Measurements from ENCODE around the gene PRG2. TPM values are rescaled to one million over a fixed set of nuclear protein-coding genes. Genes with fewer than 3 reads are reported as not detected.

Gene PRG2
- total RNA-seq, 1 experiment from 2014 or later, result not detected

GRCh38 chr11:57425565-57426438 lies 35.4 kb upstream of the PRG2 start:
- H3K27me3 ChIP-seq, result no peaks in the 10 kb centered on the region
- no peak for DNase-seq
- no peaks in the 10 kb centered on the region for H3K9me3 ChIP-seq (replicated peaks)
- peak overlapping the region; percentile 37 for H3K27ac ChIP-seq
- H3K4me3 ChIP-seq, result no peak overlapping the region
- no peaks in the 10 kb centered on the region for H3K36me3 ChIP-seq
- H3K4me1 ChIP-seq, result peaks cover 9% of the 10 kb centered on the region

- peak overlapping the region; percentile 37 for H3K27ac ChIP-seq
- H3K4me1 ChIP-seq, result peaks cover 9% of the 10 kb centered on the region
- no peaks in the 10 kb centered on the region for H3K27me3 ChIP-seq
- no peaks in the 10 kb centered on the region for H3K36me3 ChIP-seq
- no peaks in the 10 kb centered on the region for H3K9me3 ChIP-seq (replicated peaks)
- peak; percentile 85 to 87 for DNase-seq
- H3K4me3 ChIP-seq, result no peak overlapping the region
These were observed 34.5 kb upstream of the PRG2 start for GRCh38 chr11:57424792-57425564.

- Histone ChIP-seq H3K9me3 (replicated peaks) (no peaks in the 10 kb centered on the region), H3K4me1 (peaks cover 9% of the 10 kb centered on the region), H3K4me3 (no peak overlapping the region), H3K27ac (no peak overlapping the region; the same call in 1 of the 2 replicates), H3K36me3 (no peaks in the 10 kb centered on the region), H3K27me3 (0 out of 2 replicates have a peak, but pooled peaks cover 2% of the 10 kb centered on the region)
- DNase-seq, result no peak
These were observed 33.8 kb upstream of the PRG2 start for GRCh38 chr11:57424137-57424791.

- H3K4me1 ChIP-seq, result peaks cover 9% of the 10 kb centered on the region
- H3K9me3 ChIP-seq (replicated peaks), result no peaks in the 10 kb centered on the region
- no peaks in the 10 kb centered on the region for H3K36me3 ChIP-seq
- no peak overlapping the region for H3K4me3 ChIP-seq
- 0 out of 2 replicates have a peak, but pooled peaks cover 3% of the 10 kb centered on the region for H3K27me3 ChIP-seq
- no peak overlapping the region for H3K27ac ChIP-seq
- DNase-seq, result no peak
These were observed 32.2 kb upstream of the PRG2 start for GRCh38 chr11:57422669-57423068.

GRCh38 chr11:57421805-57422204 lies 31.4 kb upstream of the PRG2 start:
- H3K9me3 ChIP-seq (replicated peaks), result no peaks in the 10 kb centered on the region
- no peaks in the 10 kb centered on the region for H3K36me3 ChIP-seq
- no peak overlapping the region for H3K27ac ChIP-seq
- no peak for DNase-seq
- H3K4me1 ChIP-seq, result peaks cover 9% of the 10 kb centered on the region
- 0 out of 2 replicates have a peak, but pooled peaks cover 3% of the 10 kb centered on the region for H3K27me3 ChIP-seq
- H3K4me3 ChIP-seq, result no peak overlapping the region

GRCh38 chr11:57421066-57421465 lies 30.6 kb upstream of the PRG2 start:
- Histone ChIP-seq H3K4me1 (peaks cover 9% of the 10 kb centered on the region), H3K9me3 (replicated peaks) (no peaks in the 10 kb centered on the region), H3K36me3 (no peaks in the 10 kb centered on the region), H3K27ac (no peak overlapping the region), H3K4me3 (no peak overlapping the region), H3K27me3 (0 out of 2 replicates have a peak, but pooled peaks cover 3% of the 10 kb centered on the region)
- no peak for DNase-seq

- no peaks in the 10 kb centered on the region for H3K36me3 ChIP-seq
- H3K27ac ChIP-seq, result no peak overlapping the region
- peaks cover 8% of the 10 kb centered on the region; the same call in 1 of the 2 replicates for H3K27me3 ChIP-seq
- H3K4me3 ChIP-seq, result no peak overlapping the region
- no peak for DNase-seq
- H3K4me1 ChIP-seq, result no peaks in the 10 kb centered on the region; the same call in 1 of the 2 replicates
- no peaks in the 10 kb centered on the region for H3K9me3 ChIP-seq (replicated peaks)
These were observed 28.7 kb upstream of the PRG2 start for GRCh38 chr11:57419146-57419545.

- no peaks in the 10 kb centered on the region for H3K9me3 ChIP-seq (replicated peaks)
- no peak overlapping the region for H3K4me3 ChIP-seq
- no peak for DNase-seq
- no peak overlapping the region for H3K27ac ChIP-seq
- no peaks in the 10 kb centered on the region for H3K36me3 ChIP-seq
- no peaks in the 10 kb centered on the region for H3K4me1 ChIP-seq
- H3K27me3 ChIP-seq, result peaks cover 8% of the 10 kb centered on the region; the same call in 1 of the 2 replicates
These were observed 27.7 kb upstream of the PRG2 start for GRCh38 chr11:57418131-57418530.

- DNase-seq, result no peak
- Histone ChIP-seq H3K4me1 (no peaks in the 10 kb centered on the region), H3K4me3 (no peak overlapping the region), H3K27ac (no peak overlapping the region), H3K36me3 (no peaks in the 10 kb centered on the region), H3K27me3 (peaks cover 8% of the 10 kb centered on the region; the same call in 1 of the 2 replicates), H3K9me3 (replicated peaks) (no peaks in the 10 kb centered on the region)
These were observed 26.6 kb upstream of the PRG2 start for GRCh38 chr11:57417056-57417455.

- no peak for DNase-seq
- no peaks in the 10 kb centered on the region for H3K9me3 ChIP-seq (replicated peaks)
- no peaks in the 10 kb centered on the region for H3K4me1 ChIP-seq
- no peak overlapping the region for H3K4me3 ChIP-seq
- no peak overlapping the region for H3K27ac ChIP-seq
- H3K36me3 ChIP-seq, result no peaks in the 10 kb centered on the region
- H3K27me3 ChIP-seq, result peaks cover 8% of the 10 kb centered on the region; the same call in 1 of the 2 replicates
These were observed 26.0 kb upstream of the PRG2 start for GRCh38 chr11:57416436-57416835.

- no peaks in the 10 kb centered on the region for H3K9me3 ChIP-seq (replicated peaks)
- DNase-seq, result no peak
- H3K4me3 ChIP-seq, result no peak overlapping the region
- peaks cover 8% of the 10 kb centered on the region; the same call in 1 of the 2 replicates for H3K27me3 ChIP-seq
- no peaks in the 10 kb centered on the region for H3K36me3 ChIP-seq
- H3K27ac ChIP-seq, result no peak overlapping the region
- no peaks in the 10 kb centered on the region for H3K4me1 ChIP-seq
These were observed 24.3 kb upstream of the PRG2 start for GRCh38 chr11:57414612-57415212.

- no peaks in the 10 kb centered on the region for H3K9me3 ChIP-seq (replicated peaks)
- H3K27ac ChIP-seq, result no peak overlapping the region
- H3K4me3 ChIP-seq, result no peak overlapping the region
- no peaks in the 10 kb centered on the region for H3K36me3 ChIP-seq
- no peak for DNase-seq
- peaks cover 6% of the 10 kb centered on the region; the same call in 1 of the 2 replicates for H3K27me3 ChIP-seq
- no peaks in the 10 kb centered on the region for H3K4me1 ChIP-seq
These were observed 23.2 kb upstream of the PRG2 start for GRCh38 chr11:57413681-57414080.

GRCh38 chr11:57410287-57410686 lies 19.8 kb upstream of the PRG2 start:
- Histone ChIP-seq H3K4me3 (no peak overlapping the region), H3K9me3 (replicated peaks) (no peaks in the 10 kb centered on the region), H3K27ac (no peak overlapping the region), H3K36me3 (no peaks in the 10 kb centered on the region), H3K4me1 (no peaks in the 10 kb centered on the region), H3K27me3 (no peaks in the 10 kb centered on the region; the same call in 1 of the 2 replicates)
- DNase-seq, result peak in 1 of 2 experiments; percentile 12

Measured in SJCRH30 (cell line).